Measurements from ENCODE around the gene GALNTL6. TPM values are rescaled to one million over a fixed set of nuclear protein-coding genes. Genes with fewer than 3 reads are reported as not detected.
A peak's percentile ranks its signal among the peaks of the same experiment; 100 is the strongest.

Gene GALNTL6
- total RNA-seq, 1 donor from 2014 or later, result not detected

DNA sequence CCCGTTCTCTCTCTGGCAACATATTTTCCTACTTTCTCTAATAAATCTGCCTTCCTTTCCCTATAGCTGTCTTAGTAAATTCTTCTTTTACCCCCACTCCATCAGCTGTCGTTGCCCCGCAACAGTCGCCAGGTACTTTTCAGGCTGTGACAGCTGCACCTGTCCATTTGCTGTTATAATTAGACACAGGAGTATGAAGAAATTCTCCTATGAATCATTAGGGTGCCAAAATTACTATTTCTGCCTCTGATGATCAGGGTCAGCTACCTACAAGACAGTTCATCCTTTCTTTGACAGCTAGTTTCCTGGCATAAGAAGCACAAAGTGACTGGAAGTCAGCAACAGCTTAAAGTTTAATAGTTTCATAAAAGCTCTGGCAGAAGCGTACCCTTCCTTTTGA is 19.5 kb upstream of the GALNTL6 start:
- no peak overlapping the region for H3K4me3 ChIP-seq
- H3K4me1 ChIP-seq, result no peaks in the 10 kb centered on the region
- H3K27me3 ChIP-seq (ENCODE audit: low read depth), result no peaks in the 10 kb centered on the region
- intact Hi-C loops (cut with micrococcal nuclease), result no loop called here
- no peak overlapping the region for H3K27ac ChIP-seq (replicated peaks)
- H3K36me3 ChIP-seq, result no peaks in the 10 kb centered on the region
- H3K9me3 ChIP-seq (replicated peaks), result no peaks in the 10 kb centered on the region
- TF ChIP-seq, protein P1, sequence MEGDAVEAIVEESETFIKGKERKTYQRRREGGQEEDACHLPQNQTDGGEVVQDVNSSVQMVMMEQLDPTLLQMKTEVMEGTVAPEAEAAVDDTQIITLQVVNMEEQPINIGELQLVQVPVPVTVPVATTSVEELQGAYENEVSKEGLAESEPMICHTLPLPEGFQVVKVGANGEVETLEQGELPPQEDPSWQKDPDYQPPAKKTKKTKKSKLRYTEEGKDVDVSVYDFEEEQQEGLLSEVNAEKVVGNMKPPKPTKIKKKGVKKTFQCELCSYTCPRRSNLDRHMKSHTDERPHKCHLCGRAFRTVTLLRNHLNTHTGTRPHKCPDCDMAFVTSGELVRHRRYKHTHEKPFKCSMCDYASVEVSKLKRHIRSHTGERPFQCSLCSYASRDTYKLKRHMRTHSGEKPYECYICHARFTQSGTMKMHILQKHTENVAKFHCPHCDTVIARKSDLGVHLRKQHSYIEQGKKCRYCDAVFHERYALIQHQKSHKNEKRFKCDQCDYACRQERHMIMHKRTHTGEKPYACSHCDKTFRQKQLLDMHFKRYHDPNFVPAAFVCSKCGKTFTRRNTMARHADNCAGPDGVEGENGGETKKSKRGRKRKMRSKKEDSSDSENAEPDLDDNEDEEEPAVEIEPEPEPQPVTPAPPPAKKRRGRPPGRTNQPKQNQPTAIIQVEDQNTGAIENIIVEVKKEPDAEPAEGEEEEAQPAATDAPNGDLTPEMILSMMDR (IDR thresholded peaks at IDR 0.05; ENCODE audit: borderline replicate concordance), result no peak
- DNase-seq, result no peak

DNA sequence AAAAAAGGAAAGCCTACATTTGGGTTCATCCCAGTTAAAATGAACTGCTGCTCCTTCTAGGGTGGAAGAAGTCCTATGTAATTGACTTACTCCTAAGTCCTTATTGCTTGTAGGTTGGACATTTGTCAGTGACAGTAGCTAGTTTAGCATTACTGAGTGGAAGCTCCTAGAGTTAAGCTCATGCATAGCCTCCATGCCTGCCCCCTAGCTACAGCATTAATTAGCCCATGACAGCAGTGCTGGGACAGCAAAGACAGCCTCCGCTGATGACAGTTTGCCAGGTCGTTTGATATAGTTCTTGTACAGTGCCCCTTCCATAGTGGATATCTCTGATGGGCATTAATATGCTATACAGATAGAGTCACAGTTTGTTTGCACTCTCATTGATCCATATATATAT is 18.7 kb upstream of the GALNTL6 start:
- H3K27ac ChIP-seq (replicated peaks), result no peak overlapping the region
- no peaks in the 10 kb centered on the region for H3K9me3 ChIP-seq (replicated peaks)
- intact Hi-C loops (cut with micrococcal nuclease), result no loop called here
- TF ChIP-seq, protein P1 (IDR thresholded peaks at IDR 0.05; ENCODE audit: borderline replicate concordance), result no peak
- no peaks in the 10 kb centered on the region for H3K4me1 ChIP-seq
- DNase-seq, result no peak
- no peaks in the 10 kb centered on the region for H3K27me3 ChIP-seq (ENCODE audit: low read depth)
- H3K36me3 ChIP-seq, result no peaks in the 10 kb centered on the region
- no peak overlapping the region for H3K4me3 ChIP-seq

DNA sequence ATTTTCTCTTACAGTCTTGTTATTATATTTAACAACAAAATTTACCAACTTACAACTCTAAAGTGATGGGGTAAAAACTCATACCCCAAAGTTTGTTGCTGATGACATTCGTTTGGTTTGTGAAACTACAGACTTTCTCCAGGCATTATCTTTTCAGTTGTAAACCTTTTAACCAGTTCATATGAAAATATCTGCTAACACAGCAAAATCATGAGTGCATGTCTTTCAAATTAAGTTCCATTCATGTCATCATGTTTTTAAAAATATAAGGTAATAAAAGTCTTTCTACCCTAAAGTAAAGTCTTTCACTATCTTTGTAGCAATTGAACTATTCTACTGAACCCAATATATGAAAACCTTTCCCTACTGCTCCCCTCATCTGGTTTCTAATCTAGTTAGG is 3.4 kb upstream of the GALNTL6 start:
- Histone ChIP-seq H3K4me1 (peaks cover 18% of the 10 kb centered on the region), H3K4me3 (no peak overlapping the region), H3K27ac (replicated peaks) (no peak overlapping the region), H3K36me3 (no peaks in the 10 kb centered on the region), H3K27me3 (ENCODE audit: low read depth) (peaks cover 44% of the 10 kb centered on the region), H3K9me3 (replicated peaks) (no peaks in the 10 kb centered on the region)
- TF ChIP-seq, protein P1 (IDR thresholded peaks at IDR 0.05; ENCODE audit: borderline replicate concordance), result no peak
- intact Hi-C loops (cut with micrococcal nuclease), result no loop called here
- no peak for DNase-seq

DNA sequence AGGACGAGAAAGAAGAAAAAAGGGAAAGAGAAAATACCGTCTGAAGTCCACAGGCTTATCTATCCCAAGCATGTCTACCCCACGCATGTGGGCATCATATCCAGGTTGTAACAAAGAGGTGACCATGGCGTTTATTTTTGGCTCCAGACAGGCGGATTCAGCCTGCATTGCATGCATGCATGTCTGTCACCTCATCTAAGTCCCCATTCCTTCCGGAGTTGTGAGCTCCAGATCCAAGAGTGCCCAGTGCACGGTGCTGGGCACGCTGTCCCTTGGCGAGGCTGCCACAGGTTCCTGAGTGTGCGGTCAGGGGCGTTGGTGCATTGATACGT is 905 bp upstream of the GALNTL6 start:
- Histone ChIP-seq H3K4me1 (peaks cover 18% of the 10 kb centered on the region), H3K36me3 (no peaks in the 10 kb centered on the region), H3K27ac (replicated peaks) (no peak overlapping the region), H3K9me3 (replicated peaks) (no peaks in the 10 kb centered on the region), H3K27me3 (ENCODE audit: low read depth) (peaks cover 66% of the 10 kb centered on the region), H3K4me3 (peak overlapping the region; percentile 55)
- intact Hi-C loops (cut with micrococcal nuclease), result no loop called here
- TF ChIP-seq, protein P1 (IDR thresholded peaks at IDR 0.05; ENCODE audit: borderline replicate concordance), result no peak
- no peak for DNase-seq

DNA sequence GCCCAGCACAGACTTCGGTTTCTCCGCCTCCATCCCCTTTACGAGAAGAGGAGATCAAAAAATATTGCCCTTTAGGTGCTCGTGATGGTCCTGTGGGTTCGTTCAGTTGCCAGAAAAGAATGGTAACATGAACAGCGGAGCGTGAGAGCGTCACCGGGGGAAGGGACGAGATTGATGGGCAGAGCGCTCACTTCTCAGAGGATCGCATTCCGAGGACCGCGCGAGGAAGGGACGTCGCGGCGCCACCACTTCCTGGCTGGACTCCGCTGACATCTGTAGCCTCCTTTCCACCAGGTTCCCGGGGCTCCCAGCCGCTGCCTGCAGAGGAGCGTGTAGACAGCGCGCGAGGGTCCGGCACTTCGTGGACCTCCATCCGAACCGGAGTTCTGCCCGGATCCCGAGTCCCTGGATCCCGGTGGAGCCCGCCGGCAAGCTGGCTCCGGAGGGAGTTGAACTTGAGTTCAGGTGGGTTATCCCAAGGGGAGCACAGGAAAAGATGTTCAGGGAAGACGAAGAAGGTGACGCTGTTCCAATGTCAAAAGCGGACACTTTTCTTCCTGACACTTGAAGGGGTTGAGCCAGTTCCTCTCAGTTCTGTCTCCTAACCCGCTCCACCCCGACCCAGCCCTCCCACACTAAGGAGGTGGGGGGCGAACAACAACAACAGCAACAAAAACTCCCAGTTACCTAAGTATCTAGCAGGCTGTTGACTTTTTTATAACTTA is 484 bp downstream of the GALNTL6 start:
- Histone ChIP-seq H3K27me3 (ENCODE audit: low read depth) (peaks cover 66% of the 10 kb centered on the region), H3K9me3 (replicated peaks) (no peaks in the 10 kb centered on the region), H3K36me3 (no peaks in the 10 kb centered on the region), H3K4me1 (peaks cover 18% of the 10 kb centered on the region), H3K4me3 (peak overlapping the region; percentile 55), H3K27ac (replicated peaks) (no peak overlapping the region)
- TF ChIP-seq, protein P1 (IDR thresholded peaks at IDR 0.05; ENCODE audit: borderline replicate concordance), result no peak
- intact Hi-C loops (cut with micrococcal nuclease), result no loop called here
- DNase-seq, result no peak

All from left ventricle myocardium inferior (tissue), 1 donor.